ENCODE results near the gene ST8SIA5.

Gene ST8SIA5

GRCh38 chr18:46722051-46722450 lies 34.8 kb downstream of the ST8SIA5 start:
- no peak overlapping the region for H3K27ac ChIP-seq
- H3K4me3 ChIP-seq (ENCODE audit: low read depth, low read length): no peak overlapping the region
- in situ Hi-C loops (cut with HindIII; ENCODE audit: low pct_ligation_motif_present, low sequenced_read_pairs): no loop called here
- no peaks in the 10 kb centered on the region for H3K36me3 ChIP-seq (replicated peaks)
- no peak for TF ChIP-seq CTCF (IDR thresholded peaks at IDR 0.05; ENCODE audit: low read depth, low read length, missing control alignments)
- DNase-seq: no peak
- no peaks in the 10 kb centered on the region for H3K27me3 ChIP-seq (replicated peaks)

GRCh38 chr18:46721331-46721730 lies 35.5 kb downstream of the ST8SIA5 start:
- H3K36me3 ChIP-seq (replicated peaks): no peaks in the 10 kb centered on the region
- DNase-seq: no peak
- H3K27ac ChIP-seq: no peak overlapping the region
- H3K4me3 ChIP-seq (ENCODE audit: low read depth, low read length): no peak overlapping the region
- TF ChIP-seq CTCF (IDR thresholded peaks at IDR 0.05; ENCODE audit: low read depth, low read length, missing control alignments): no peak
- H3K27me3 ChIP-seq (replicated peaks): no peaks in the 10 kb centered on the region
- in situ Hi-C loops (cut with HindIII; ENCODE audit: low pct_ligation_motif_present, low sequenced_read_pairs): no loop called here

GRCh38 chr18:46720521-46720920 lies 36.3 kb downstream of the ST8SIA5 start:
- Histone ChIP-seq H3K36me3 (replicated peaks) (no peaks in the 10 kb centered on the region), H3K27me3 (replicated peaks) (no peaks in the 10 kb centered on the region), H3K4me3 (ENCODE audit: low read depth, low read length) (no peak overlapping the region), H3K27ac (no peak overlapping the region)
- TF ChIP-seq CTCF (IDR thresholded peaks at IDR 0.05; ENCODE audit: low read depth, low read length, missing control alignments): no peak
- DNase-seq: no peak
- in situ Hi-C loops (cut with HindIII; ENCODE audit: low pct_ligation_motif_present, low sequenced_read_pairs): no loop called here

GRCh38 chr18:46720092-46720491 lies 36.8 kb downstream of the ST8SIA5 start:
- Histone ChIP-seq H3K27ac (no peak overlapping the region), H3K27me3 (replicated peaks) (no peaks in the 10 kb centered on the region), H3K4me3 (ENCODE audit: low read depth, low read length) (no peak overlapping the region), H3K36me3 (replicated peaks) (no peaks in the 10 kb centered on the region)
- TF ChIP-seq CTCF (IDR thresholded peaks at IDR 0.05; ENCODE audit: low read depth, low read length, missing control alignments): no peak
- no peak for DNase-seq
- in situ Hi-C loops (cut with HindIII; ENCODE audit: low pct_ligation_motif_present, low sequenced_read_pairs): no loop called here

- no peak overlapping the region for H3K4me3 ChIP-seq (ENCODE audit: low read depth, low read length)
- no peaks in the 10 kb centered on the region for H3K36me3 ChIP-seq (replicated peaks)
- no peak overlapping the region for H3K27ac ChIP-seq
- no peak for TF ChIP-seq CTCF (IDR thresholded peaks at IDR 0.05; ENCODE audit: low read depth, low read length, missing control alignments)
- in situ Hi-C loops (cut with HindIII; ENCODE audit: low pct_ligation_motif_present, low sequenced_read_pairs): no loop called here
- DNase-seq: no peak
- no peaks in the 10 kb centered on the region for H3K27me3 ChIP-seq (replicated peaks)
These were observed 37.5 kb downstream of the ST8SIA5 start for GRCh38 chr18:46719388-46719787.

GRCh38 chr18:46718501-46719341 lies 38.1 kb downstream of the ST8SIA5 start:
- no peak for TF ChIP-seq CTCF (IDR thresholded peaks at IDR 0.05; ENCODE audit: low read depth, low read length, missing control alignments)
- in situ Hi-C loops (cut with HindIII; ENCODE audit: low pct_ligation_motif_present, low sequenced_read_pairs): no loop called here
- Histone ChIP-seq H3K27me3 (replicated peaks) (no peaks in the 10 kb centered on the region), H3K36me3 (replicated peaks) (no peaks in the 10 kb centered on the region), H3K27ac (no peak overlapping the region), H3K4me3 (ENCODE audit: low read depth, low read length) (no peak overlapping the region)
- no peak for DNase-seq
